GM12878 (cell line): ENCODE results near the gene PLK1. TPM values are rescaled to one million over a fixed set of nuclear protein-coding genes. Genes with fewer than 3 reads are reported as not detected.
A peak's percentile ranks its signal among the peaks of the same experiment; 100 is the strongest.

ENCODE experiments used
- ATAC-seq: fragments of 200-7000 bp; cut with Tn5 transposase; 3 replicates; pipeline ENCODE4 v1.9.1; 2020; ENCODE audit warnings: mild to moderate bottlenecking, moderate library complexity
- BruUV-seq: library from RNA; stranded (reverse); fragments of 400-500 nt; replicated peaks from 2 replicates; lab custom pipeline; 2021; lab: Mats Ljungman, UMichigan
- CTCF ChIA-PET: fragments of 300-600 bp; sonication (Branson Sonifier 250); formaldehyde crosslinking; extraction: SDS; loops from one replicate; lab custom pipeline; 2021; ENCODE audit warnings: inconsistent platforms; lab: Yijun Ruan, JAX
- POLR2A ChIA-PET: fragments of 350-600 bp; formaldehyde crosslinking; extraction: SDS; loops from one replicate; lab custom pipeline; 2021; ENCODE audit warnings: inconsistent platforms; lab: Charles Lee
- RAD21 ChIA-PET: fragments of 300-600 bp; sonication (Branson Sonifier 250); formaldehyde crosslinking; loops from one replicate; lab custom pipeline; 2023; ENCODE audit warnings: antibody characterized with exemption; ENCODE audit not compliant: unreplicated experiment; lab: Charles Lee
- SMC1A ChIA-PET: fragments of 300-600 bp; sonication (Branson Sonifier 250); formaldehyde crosslinking; loops from one replicate; lab custom pipeline; 2023; ENCODE audit not compliant: unreplicated experiment, uncharacterized antibody; lab: Charles Lee
- DNase-seq: peaks from one replicate; pipeline ENCODE4 v3.0.0-alpha.2; 2011; ENCODE audit warnings: low read depth, low spot score
- FAIRE-seq: peaks from 3 replicates; lab custom pipeline; 2011; peaks lifted over from hg19 to GRCh38; lab: Jason Lieb, UNC
- H2AFZ ChIP-seq: 2 replicates; pipeline ENCODE4 v1.6.0; 2011; ENCODE audit warnings: low read depth, low read length, control low read depth; ENCODE audit not compliant: control insufficient read depth
- H3K27ac ChIP-seq: 2 replicates; pipeline ENCODE4 v1.5.1; 2011; ENCODE audit warnings: control low read depth; ENCODE audit not compliant: control insufficient read depth, insufficient read depth
- H3K27me3 ChIP-seq, 2 experiments: replicated peaks in 1 of 2; 2 replicates each; pipeline versions ENCODE4 v1.6.0 to v1.6.1; 2011; ENCODE audit warnings: low read length in 1 of 2; ENCODE audit not compliant: control insufficient read depth in 2 of 2, insufficient read depth in 2 of 2
- H3K36me3 ChIP-seq, 2 experiments: 2 replicates each; pipeline ENCODE4 v1.5.1; 2011; ENCODE audit warnings: low read length in 1 of 2; ENCODE audit not compliant: control insufficient read depth in 2 of 2, insufficient read depth in 2 of 2
- H3K4me1 ChIP-seq: 2 replicates; pipeline ENCODE4 v1.6.1; 2011; ENCODE audit warnings: mild to moderate bottlenecking, low read length, moderate library complexity, mixed read lengths; ENCODE audit not compliant: control insufficient read depth, insufficient read depth
- H3K4me2 ChIP-seq: 2 replicates; pipeline ENCODE4 v1.6.0; 2011; ENCODE audit warnings: control low read depth; ENCODE audit not compliant: control insufficient read depth, insufficient read depth
- H3K4me3 ChIP-seq: fragments of 200-600 bp; sonication (generic); 2 replicates; pipeline ENCODE4 v1.5.1; 2016
- H3K79me2 ChIP-seq: 2 replicates; pipeline ENCODE4 v1.6.0; 2011; ENCODE audit warnings: low read length; ENCODE audit not compliant: control insufficient read depth, insufficient read depth
- H3K9ac ChIP-seq: 2 replicates; pipeline ENCODE4 v1.8.0; 2011; ENCODE audit warnings: low read length, control low read depth, mixed read lengths; ENCODE audit not compliant: control insufficient read depth, insufficient read depth
- H3K9me3 ChIP-seq: replicated peaks from 3 replicates; pipeline ENCODE4 v1.5.1; 2011; ENCODE audit warnings: mild to moderate bottlenecking, low read length; ENCODE audit not compliant: control insufficient read depth, insufficient read depth
- H4K20me1 ChIP-seq: 2 replicates; pipeline ENCODE4 v1.6.0; 2011; ENCODE audit not compliant: control insufficient read depth, insufficient read depth
- MEF2A ChIP-seq: IDR thresholded peaks from 2 replicates; pipeline ENCODE4 v1.6.1; 2011; ENCODE audit warnings: low read depth, mild to moderate bottlenecking, low read length, moderate library complexity; ENCODE audit not compliant: insufficient read depth
- POLR2A ChIP-seq: IDR thresholded peaks from 2 replicates; pipeline ENCODE4 v1.6.1; 2011; ENCODE audit warnings: low read depth, mild to moderate bottlenecking, low read length
- SREBF1 ChIP-seq: IDR thresholded peaks from 2 replicates; pipeline ENCODE4 v1.6.1; 2012; ENCODE audit warnings: mild to moderate bottlenecking, low read length
- TBL1XR1 ChIP-seq: IDR thresholded peaks from 2 replicates; pipeline ENCODE4 v1.6.1; 2012; ENCODE audit warnings: low read depth, low read length, improper control_type of control experiment
- ZNF384 ChIP-seq: IDR thresholded peaks from 2 replicates; pipeline ENCODE4 v1.6.1; 2012; ENCODE audit warnings: low read depth, mild to moderate bottlenecking, low read length, improper control_type of control experiment, borderline replicate concordance
- WGBS: methylation state at CpG from one replicate; pipeline ENCODE4 v1.1.6; 2016; ENCODE audit warnings: low lambda C conversion rate; ENCODE audit not compliant: insufficient replicate concordance, insufficient coverage; ENCODE audit errors: missing lambda C conversion rate; 5-methylcytosine and 5-hydroxymethylcytosine counted together
- in situ Hi-C: fragments of 300-500 bp; cut with MboI; formaldehyde crosslinking; loops from 9 replicates; pipeline ENCODE4 v1.14.3; 2018; ENCODE audit warnings: mixed read lengths
- intact Hi-C: fragments of 100-400 bp; cut with micrococcal nuclease; formaldehyde crosslinking; loops from one replicate; pipeline ENCODE4 v1.14.2; 2022; ENCODE audit not compliant: unreplicated experiment
- polyA plus RNA-seq, 11 experiments: library from polyadenylated mRNA; depleted of rRNA in 4 of 11; unstranded in 6 of 11; stranded (reverse) in 5 of 11; fragments of >200 nt; fragmentation: Nextera tagmentation in 4 of 11; fragmentation: Illumina TruSeq in 1 of 11; extraction: Ambion mirVana in 4 of 11; extraction: Trizol in 1 of 11; gene quantifications; 1 replicate in 1 of 11; 2 replicates in 10 of 11; pipeline versions ENCODE4 v1.2.1 to v1.2.3, GENCODE V29; 2011 to 2016; ENCODE audit warnings: inconsistent platforms in 2 of 11, missing spikeins in 2 of 11, low read depth in 1 of 11
- total RNA-seq, 4 experiments: library from RNA; depleted of rRNA in 3 of 4; stranded (reverse); fragments of >200 nt in 3 of 4; fragmentation: Illumina TruSeq in 1 of 4; extraction: Trizol in 1 of 4; gene quantifications; 2 replicates each; pipeline versions ENCODE4 v1.2.1 to v1.2.3, GENCODE V29; 2013 to 2021
- TF ChIP-seq, protein P1 (sequence below): IDR thresholded peaks from 2 replicates; pipeline ENCODE4 v1.6.1; 2012; ENCODE audit warnings: low read depth, low read length, improper control_type of control experiment
- TF ChIP-seq, protein P2 (sequence below): IDR thresholded peaks from 2 replicates; pipeline ENCODE4 v1.6.1; 2011; ENCODE audit warnings: low read depth, mild to moderate bottlenecking, low read length, moderate library complexity, borderline replicate concordance; ENCODE audit errors: extremely low read depth
- TF ChIP-seq, protein P3 (sequence below): fragments of 450-650 bp; formaldehyde crosslinking; IDR thresholded peaks from 2 replicates; pipeline ENCODE4 v1.4.0; 2020; ENCODE audit warnings: mild to moderate bottlenecking, moderate library complexity

PLK1 gene
- total and polyA plus RNA-seq, 10 of the 15 experiments (the other 5 are each of a cell fraction or from before 2014, with no cell fraction given): 11.3 to 191 (median 84.5) TPM

DNA sequence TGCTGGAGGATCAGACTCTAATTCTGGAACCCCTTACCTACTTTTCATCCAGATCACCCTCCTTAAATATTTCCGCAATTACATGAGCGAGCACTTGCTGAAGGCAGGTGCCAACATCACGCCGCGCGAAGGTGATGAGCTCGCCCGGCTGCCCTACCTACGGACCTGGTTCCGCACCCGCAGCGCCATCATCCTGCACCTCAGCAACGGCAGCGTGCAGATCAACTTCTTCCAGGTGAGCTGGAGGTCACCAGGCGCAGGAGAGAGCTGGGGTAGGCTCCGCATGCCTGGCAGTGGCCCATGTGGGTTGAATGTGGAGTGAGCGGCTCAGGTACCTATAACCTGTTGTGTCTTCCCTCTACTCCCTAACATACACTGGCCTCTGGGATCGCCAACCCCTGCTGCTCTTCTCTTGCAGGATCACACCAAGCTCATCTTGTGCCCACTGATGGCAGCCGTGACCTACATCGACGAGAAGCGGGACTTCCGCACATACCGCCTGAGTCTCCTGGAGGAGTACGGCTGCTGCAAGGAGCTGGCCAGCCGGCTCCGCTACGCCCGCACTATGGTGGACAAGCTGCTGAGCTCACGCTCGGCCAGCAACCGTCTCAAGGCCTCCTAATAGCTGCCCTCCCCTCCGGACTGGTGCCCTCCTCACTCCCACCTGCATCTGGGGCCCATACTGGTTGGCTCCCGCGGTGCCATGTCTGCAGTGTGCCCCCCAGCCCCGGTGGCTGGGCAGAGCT, 10.9 kb downstream of the PLK1 start:
- no peak for ATAC-seq
- H3K4me3 ChIP-seq: no peak overlapping the region
- H3K9me3 ChIP-seq: no peaks in the 10 kb centered on the region
- H3K36me3 ChIP-seq: peaks cover 26 to 29% of the 10 kb centered on the region in 2 experiments
- POLR2A ChIA-PET: no interaction called here
- WGBS: 98% methylated on average over 30 of the region's 36 CpGs
- no peak for DNase-seq
- H3K4me2 ChIP-seq: no peak overlapping the region
- RAD21 ChIA-PET: no interaction called here
- CTCF ChIA-PET: no interaction called here
- BruUV-seq: TSS peak; percentile 85
- no peaks in the 10 kb centered on the region for H3K79me2 ChIP-seq
- no peak overlapping the region for H3K27ac ChIP-seq
- FAIRE-seq: no peak
- H4K20me1 ChIP-seq: no peaks in the 10 kb centered on the region
- intact Hi-C loops (no loop called here), in situ Hi-C loops (loop anchor here (5.0 kb wide), 1 partner anchor 48 kb away; no protein-coding TSS in a partner anchor)
- H3K9ac ChIP-seq: no peak overlapping the region
- no peaks in the 10 kb centered on the region for H3K27me3 ChIP-seq
- no peaks in the 10 kb centered on the region for H3K4me1 ChIP-seq
- no peak overlapping the region for H2AFZ ChIP-seq
- TF ChIP-seq SREBF1 (no peak), TBL1XR1 (no peak), POLR2A (0 out of 2 replicates have a peak, but pooled peaks have one; percentile 11), MEF2A (no peak), ZNF384 (no peak)
- TF ChIP-seq, protein P1, sequence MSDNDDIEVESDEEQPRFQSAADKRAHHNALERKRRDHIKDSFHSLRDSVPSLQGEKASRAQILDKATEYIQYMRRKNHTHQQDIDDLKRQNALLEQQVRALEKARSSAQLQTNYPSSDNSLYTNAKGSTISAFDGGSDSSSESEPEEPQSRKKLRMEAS: no peak
- TF ChIP-seq, protein P2, sequence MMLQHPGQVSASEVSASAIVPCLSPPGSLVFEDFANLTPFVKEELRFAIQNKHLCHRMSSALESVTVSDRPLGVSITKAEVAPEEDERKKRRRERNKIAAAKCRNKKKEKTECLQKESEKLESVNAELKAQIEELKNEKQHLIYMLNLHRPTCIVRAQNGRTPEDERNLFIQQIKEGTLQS: no peak
- TF ChIP-seq, protein P3, sequence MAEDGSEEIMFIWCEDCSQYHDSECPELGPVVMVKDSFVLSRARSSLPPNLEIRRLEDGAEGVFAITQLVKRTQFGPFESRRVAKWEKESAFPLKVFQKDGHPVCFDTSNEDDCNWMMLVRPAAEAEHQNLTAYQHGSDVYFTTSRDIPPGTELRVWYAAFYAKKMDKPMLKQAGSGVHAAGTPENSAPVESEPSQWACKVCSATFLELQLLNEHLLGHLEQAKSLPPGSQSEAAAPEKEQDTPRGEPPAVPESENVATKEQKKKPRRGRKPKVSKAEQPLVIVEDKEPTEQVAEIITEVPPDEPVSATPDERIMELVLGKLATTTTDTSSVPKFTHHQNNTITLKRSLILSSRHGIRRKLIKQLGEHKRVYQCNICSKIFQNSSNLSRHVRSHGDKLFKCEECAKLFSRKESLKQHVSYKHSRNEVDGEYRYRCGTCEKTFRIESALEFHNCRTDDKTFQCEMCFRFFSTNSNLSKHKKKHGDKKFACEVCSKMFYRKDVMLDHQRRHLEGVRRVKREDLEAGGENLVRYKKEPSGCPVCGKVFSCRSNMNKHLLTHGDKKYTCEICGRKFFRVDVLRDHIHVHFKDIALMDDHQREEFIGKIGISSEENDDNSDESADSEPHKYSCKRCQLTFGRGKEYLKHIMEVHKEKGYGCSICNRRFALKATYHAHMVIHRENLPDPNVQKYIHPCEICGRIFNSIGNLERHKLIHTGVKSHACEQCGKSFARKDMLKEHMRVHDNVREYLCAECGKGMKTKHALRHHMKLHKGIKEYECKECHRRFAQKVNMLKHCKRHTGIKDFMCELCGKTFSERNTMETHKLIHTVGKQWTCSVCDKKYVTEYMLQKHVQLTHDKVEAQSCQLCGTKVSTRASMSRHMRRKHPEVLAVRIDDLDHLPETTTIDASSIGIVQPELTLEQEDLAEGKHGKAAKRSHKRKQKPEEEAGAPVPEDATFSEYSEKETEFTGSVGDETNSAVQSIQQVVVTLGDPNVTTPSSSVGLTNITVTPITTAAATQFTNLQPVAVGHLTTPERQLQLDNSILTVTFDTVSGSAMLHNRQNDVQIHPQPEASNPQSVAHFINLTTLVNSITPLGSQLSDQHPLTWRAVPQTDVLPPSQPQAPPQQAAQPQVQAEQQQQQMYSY: no peak
- SMC1A ChIA-PET: interaction anchor here (0.9 kb wide), 1 partner anchor 22 kb away, joined by 3 read pairs; no protein-coding TSS in a partner anchor
